ENCODE results near the gene CDC42EP4. TPM values are rescaled to one million over a fixed set of nuclear protein-coding genes. Genes with fewer than 3 reads are reported as not detected.

CDC42EP4 gene
- total and polyA plus RNA-seq, 9 of the 15 experiments (the other 6 are each of a cell fraction or from before 2014, with no cell fraction given): 0.65 to 20.8 (median 12.3) TPM

GRCh38 chr17:73256220-73256619 is 55.6 kb downstream of the CDC42EP4 start:
- H3K27me3 ChIP-seq (ENCODE audit: control insufficient read depth in 2 of 2, insufficient read depth in 2 of 2, low read length in 2 of 2): peaks cover 4 to 9% of the 10 kb centered on the region in 2 experiments; a peak in 3 of 5 replicates
- no peaks in the 10 kb centered on the region for H3K36me3 ChIP-seq (ENCODE audit: control insufficient read depth, insufficient read depth, low read length)
- H3K4me2 ChIP-seq (ENCODE audit: insufficient read depth, low read length): no peak overlapping the region
- no peak overlapping the region for H3K27ac ChIP-seq (ENCODE audit: extremely low read depth, low read depth, low read length)
- WGBS (ENCODE audit: insufficient coverage, low coverage, missing lambda C conversion rate): 72% methylated on average over 3 of the region's 3 CpGs
- no peak overlapping the region for H3K4me3 ChIP-seq
- ChIA-PET POLR2A (interaction anchor here (0.6 to 1.0 kb wide), 3 partner anchors 62 to 114 kb away, joined by 3 to 4 read pairs (median 3); no protein-coding TSS in a partner anchor), CTCF (ENCODE audit: low intra/inter-chr PET ratio) (interaction anchor here (1.0 to 2.3 kb wide), 5 partner anchors 109 to 531 kb away, joined by 3 to 72 read pairs (median 4); no protein-coding TSS in a partner anchor)
- FAIRE-seq (no peak), ATAC-seq (no peak), DNase-seq (ENCODE audit: extremely low read depth in 1 of 4, low spot score in 3 of 4) (no peak)
- BruUV-seq (replicated peaks): no TSS peak
- no peaks in the 10 kb centered on the region for H3K9me3 ChIP-seq (replicated peaks; ENCODE audit: control insufficient read depth, insufficient read depth, low read depth, low read length)
- H4K20me1 ChIP-seq (replicated peaks; ENCODE audit: control insufficient read depth, insufficient read depth, low read length): 0 out of 2 replicates have a peak, but pooled peaks cover 3% of the 10 kb centered on the region
- no peak overlapping the region for H2AFZ ChIP-seq (ENCODE audit: low read depth, low read length)
- intact Hi-C loops (cut with micrococcal nuclease) (loop anchor here (5.0 kb wide), 1 partner anchor 56 kb away; the partner anchor contains the start of gene CDC42EP4), in situ Hi-C loops (cut with MboI) (loop anchor here (5.0 kb wide), 1 partner anchor 116 kb away; no protein-coding TSS in a partner anchor)
- TF ChIP-seq SAFB2 (IDR thresholded peaks at IDR 0.05; ENCODE audit: borderline replicate concordance, low read depth, low read length, severe bottlenecking) (no peak), HDAC8 (tag; IDR thresholded peaks at IDR 0.05) (no peak), E4F1 (CRISPR knock-in tag; IDR thresholded peaks at IDR 0.05; ENCODE audit: borderline replicate concordance) (no peak), ZNF239 (CRISPR knock-in tag; IDR thresholded peaks at IDR 0.05) (no peak), TCFL5 (CRISPR knock-in tag; conservative IDR thresholded peaks at IDR 0.05) (no peak), ATF7 (IDR thresholded peaks at IDR 0.05) (no peak), U2AF1 (optimal IDR thresholded peaks at IDR 0.05; ENCODE audit: low read depth, low read length) (no peak), GATA2 (CRISPR knock-in tag; IDR thresholded peaks at IDR 0.05) (no peak), RUNX1 (IDR thresholded peaks at IDR 0.05; ENCODE audit: low read depth) (no peak), TFAM (CRISPR knock-in tag; conservative IDR thresholded peaks at IDR 0.05) (no peak), GABPB2 (CRISPR knock-in tag; conservative IDR thresholded peaks at IDR 0.05) (no peak), FOSL1 (tag; conservative IDR thresholded peaks at IDR 0.05) (no peak), SNRNP70 (optimal IDR thresholded peaks at IDR 0.05; ENCODE audit: low read depth, low read length) (no peak), PREB (CRISPR knock-in tag; IDR thresholded peaks at IDR 0.05) (no peak), ZNF764 (CRISPR knock-in tag; IDR thresholded peaks at IDR 0.05; ENCODE audit: low read depth) (no peak)
- H3K4me1 ChIP-seq (replicated peaks in 1 of 2; ENCODE audit: control insufficient read depth in 2 of 2, insufficient read depth in 2 of 2, low read length in 2 of 2): no peaks in the 10 kb centered on the region; a peak in 1 of 5 replicates
- H3K9ac ChIP-seq (ENCODE audit: insufficient read depth in 1 of 2, low read depth in 2 of 2, low read length in 2 of 2): no peak overlapping the region
- H3K79me2 ChIP-seq (ENCODE audit: control insufficient read depth, insufficient read depth, low read length): no peaks in the 10 kb centered on the region
- H3K9me1 ChIP-seq (ENCODE audit: control insufficient read depth, insufficient read depth, low read length): no peaks in the 10 kb centered on the region
